Subcutaneous abdominal adipose tissue (tissue), 5 donors: ENCODE data around the gene SPX.

Experiments
- H3K27ac ChIP-seq: one replicate; pipeline ENCODE4 v1.7.0; 2013; ENCODE audit warnings: low read depth, mild to moderate bottlenecking, inconsistent platforms, low read length, moderate library complexity
- H3K27me3 ChIP-seq, 5 donors: one replicate each; pipeline ENCODE4 v1.7.0; 2013; ENCODE audit warnings: low read length in 5 of 5, inconsistent platforms in 1 of 5; ENCODE audit not compliant: control insufficient read depth in 5 of 5, insufficient read depth in 4 of 5
- H3K36me3 ChIP-seq, 5 donors: one replicate each; pipeline ENCODE4 v1.7.0; 2013; ENCODE audit warnings: low read length in 5 of 5; ENCODE audit not compliant: control insufficient read depth in 5 of 5, insufficient read depth in 5 of 5
- H3K4me1 ChIP-seq, 5 donors: one replicate each; pipeline ENCODE4 v1.7.0; 2013; ENCODE audit warnings: low read length in 5 of 5, mild to moderate bottlenecking in 3 of 5, moderate library complexity in 1 of 5; ENCODE audit not compliant: control insufficient read depth in 5 of 5, insufficient read depth in 5 of 5
- H3K4me3 ChIP-seq, 5 donors: one replicate each; pipeline ENCODE4 v1.7.0; 2013; ENCODE audit warnings: low read length in 5 of 5, low read depth in 1 of 5
- H3K9ac ChIP-seq, 5 donors: one replicate each; pipeline ENCODE4 v1.7.0; 2013; ENCODE audit warnings: low read length in 5 of 5, mild to moderate bottlenecking in 4 of 5, moderate library complexity in 3 of 5
- H3K9me3 ChIP-seq, 5 donors: one replicate each; pipeline ENCODE4 v1.7.0; 2013; ENCODE audit warnings: low read length in 5 of 5; ENCODE audit not compliant: control insufficient read depth in 5 of 5
- donor health status: healthy.
- donor health status: healthy.
- donor health status: healthy.
- donor health status: healthy.
- donor health status: healthy.

Gene SPX

DNA sequence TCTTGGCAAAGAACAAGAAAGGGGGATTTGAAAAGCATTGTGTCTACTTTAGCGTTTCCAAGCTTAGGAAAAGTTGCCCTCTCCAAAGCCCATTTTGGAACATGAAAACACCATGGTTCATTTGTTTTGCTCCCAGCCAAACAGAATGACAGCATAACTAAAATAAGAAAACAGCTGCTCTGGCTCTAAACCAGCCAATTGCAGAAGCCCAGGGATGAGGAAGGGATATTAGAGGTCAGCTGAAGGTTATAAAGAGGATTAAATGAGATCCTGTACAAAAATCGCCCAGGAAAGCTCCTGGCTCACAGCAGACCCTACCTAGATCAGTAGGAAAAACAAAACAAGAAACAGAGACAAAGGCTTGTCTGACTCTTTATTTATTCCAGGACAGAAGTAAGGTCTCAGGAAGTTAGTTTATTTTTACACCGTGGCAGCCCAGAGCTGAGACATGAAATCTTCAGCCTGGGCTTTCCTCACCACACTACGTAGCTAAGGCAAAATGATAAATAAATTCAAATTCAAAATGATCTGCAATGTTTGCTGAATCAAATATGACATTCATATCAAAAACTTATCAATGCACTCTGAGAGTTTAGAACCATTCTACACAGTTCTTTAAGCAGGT is 25.9 kb downstream of the SPX start:
- Histone ChIP-seq H3K27ac (no peak overlapping the region), H3K27me3 (no peaks in the 10 kb centered on the region), H3K9ac (no peak overlapping the region)

GRCh38 chr12:21552635-21553328 is 26.7 kb downstream of the SPX start:
- H3K4me3 ChIP-seq = no peak overlapping the region
- H3K9ac ChIP-seq = no peak overlapping the region
- H3K36me3 ChIP-seq = no peaks in the 10 kb centered on the region
- H3K9me3 ChIP-seq = no peaks in the 10 kb centered on the region
- peaks cover 0 to 3% (median 0%) of the 10 kb centered on the region in 5 donors for H3K4me1 ChIP-seq
- no peaks in the 10 kb centered on the region for H3K27me3 ChIP-seq
- H3K27ac ChIP-seq = no peak overlapping the region

More for the DNA sequence above, 25.9 kb downstream of the SPX start:
- Histone ChIP-seq H3K4me3 (no peak overlapping the region), H3K9me3 (no peaks in the 10 kb centered on the region), H3K4me1 (peaks cover 0 to 3% (median 0%) of the 10 kb centered on the region in 5 donors), H3K36me3 (no peaks in the 10 kb centered on the region)

- H3K9me3 ChIP-seq = no peaks in the 10 kb centered on the region
- H3K4me1 ChIP-seq = peaks cover 0 to 3% (median 0%) of the 10 kb centered on the region in 5 donors
- H3K27me3 ChIP-seq = no peaks in the 10 kb centered on the region
- H3K9ac ChIP-seq = no peak overlapping the region
- H3K4me3 ChIP-seq = no peak overlapping the region
- no peaks in the 10 kb centered on the region for H3K36me3 ChIP-seq
- no peak overlapping the region for H3K27ac ChIP-seq
These were observed 27.2 kb downstream of the SPX start for GRCh38 chr12:21553329-21553675.

DNA sequence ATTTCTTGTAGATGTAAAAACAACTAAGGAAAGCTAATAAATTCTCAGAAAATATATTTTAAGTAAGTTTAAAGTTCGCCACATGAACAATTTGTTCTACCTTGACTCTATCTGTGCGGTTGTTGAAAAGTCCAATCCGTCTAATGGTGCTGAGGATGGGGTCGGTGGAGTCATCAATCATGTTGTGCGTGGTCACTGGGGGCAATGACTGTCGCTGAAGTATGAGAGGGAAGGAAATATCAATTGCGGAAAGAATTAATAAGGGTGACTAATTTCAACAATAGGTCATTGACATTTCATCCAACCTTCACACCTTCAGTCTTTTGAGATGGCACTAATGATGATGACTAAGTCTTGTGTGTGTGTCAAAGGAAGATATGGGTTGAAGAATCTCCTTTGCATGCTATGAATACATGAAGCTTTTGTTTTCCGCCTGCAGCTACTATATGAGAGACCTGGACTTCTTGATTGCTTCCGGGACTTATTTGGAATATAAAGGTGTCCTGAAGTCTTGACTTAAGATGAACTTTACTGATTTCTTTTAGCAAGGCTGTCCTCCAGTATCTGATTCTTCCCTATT is 32.1 kb downstream of the SPX start:
- Histone ChIP-seq H3K36me3 (no peaks in the 10 kb centered on the region), H3K4me1 (no peaks in the 10 kb centered on the region), H3K27me3 (no peaks in the 10 kb centered on the region), H3K9ac (no peak overlapping the region), H3K27ac (no peak overlapping the region), H3K4me3 (no peak overlapping the region), H3K9me3 (no peaks in the 10 kb centered on the region)

GRCh38 chr12:21559855-21560569 is 33.9 kb downstream of the SPX start:
- Histone ChIP-seq H3K36me3 (no peaks in the 10 kb centered on the region), H3K27me3 (no peaks in the 10 kb centered on the region), H3K9me3 (no peaks in the 10 kb centered on the region), H3K9ac (no peak overlapping the region), H3K4me1 (no peaks in the 10 kb centered on the region), H3K27ac (no peak overlapping the region), H3K4me3 (no peak overlapping the region)

- Histone ChIP-seq H3K4me1 (no peaks in the 10 kb centered on the region), H3K9me3 (no peaks in the 10 kb centered on the region), H3K4me3 (no peak overlapping the region)
These were observed 35.1 kb downstream of the SPX start for GRCh38 chr12:21561158-21561557.

DNA sequence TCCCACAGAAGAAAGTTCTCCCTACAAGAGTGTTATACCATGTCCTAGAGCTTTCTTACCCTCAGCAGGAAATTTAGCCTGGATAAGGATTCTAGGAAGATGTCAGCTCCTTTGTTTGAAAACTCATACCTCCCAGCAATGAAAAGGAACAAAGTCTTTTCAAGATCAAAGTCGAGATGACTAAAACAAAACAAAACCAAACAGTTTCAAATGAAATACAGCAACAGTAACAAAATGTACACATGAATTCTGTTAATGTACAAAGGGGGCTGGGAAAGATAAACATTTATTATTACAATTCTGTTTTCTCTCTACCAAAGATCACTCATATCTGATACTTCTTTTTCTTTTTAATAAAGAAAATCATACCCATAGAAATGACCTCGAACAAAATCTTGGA is 36.8 kb downstream of the SPX start:
- H3K4me1 ChIP-seq = no peaks in the 10 kb centered on the region

More at GRCh38 chr12:21561158-21561557, 35.1 kb downstream of the SPX start:
- Histone ChIP-seq H3K36me3 (no peaks in the 10 kb centered on the region), H3K27ac (no peak overlapping the region), H3K27me3 (no peaks in the 10 kb centered on the region), H3K9ac (no peak overlapping the region)

DNA sequence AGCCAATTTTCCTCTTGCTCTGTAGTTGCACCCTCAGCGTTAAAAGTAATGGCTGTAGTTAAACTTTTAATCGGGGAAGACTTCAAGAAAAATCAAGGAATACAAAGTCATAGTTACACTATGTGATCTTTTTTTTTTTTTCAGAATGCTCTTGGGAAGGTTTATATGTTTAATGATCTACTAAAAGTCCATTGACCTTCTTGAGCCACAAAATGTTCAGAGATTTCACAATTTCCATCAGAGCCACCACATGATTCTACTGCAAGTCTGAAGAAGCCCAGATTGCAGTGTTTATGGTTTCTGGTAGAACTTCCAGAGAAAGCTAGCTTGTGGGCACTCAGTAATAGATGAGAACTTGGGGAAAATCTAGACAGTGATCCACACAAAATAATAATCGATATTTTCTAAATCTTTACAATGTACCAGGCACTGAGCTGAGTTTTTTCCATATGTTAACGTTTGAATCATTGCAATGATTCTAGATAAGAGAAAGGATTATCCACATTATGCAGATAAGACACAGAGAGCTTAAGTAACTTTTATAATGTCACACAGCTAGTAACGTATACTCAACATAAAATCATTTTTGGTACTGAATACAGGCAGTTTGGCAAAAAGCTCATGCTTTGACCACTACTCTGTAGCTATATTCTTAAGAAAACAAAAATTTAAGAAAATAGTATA is 40.3 kb downstream of the SPX start:
- Histone ChIP-seq H3K27me3 (no peaks in the 10 kb centered on the region), H3K4me3 (no peak overlapping the region), H3K4me1 (no peaks in the 10 kb centered on the region), H3K9me3 (no peaks in the 10 kb centered on the region), H3K36me3 (no peaks in the 10 kb centered on the region), H3K9ac (no peak overlapping the region), H3K27ac (no peak overlapping the region)

More for the DNA sequence above, 36.8 kb downstream of the SPX start:
- no peaks in the 10 kb centered on the region for H3K36me3 ChIP-seq
- H3K27me3 ChIP-seq = no peaks in the 10 kb centered on the region
- no peak overlapping the region for H3K27ac ChIP-seq
- no peaks in the 10 kb centered on the region for H3K9me3 ChIP-seq
- no peak overlapping the region for H3K4me3 ChIP-seq
- H3K9ac ChIP-seq = no peak overlapping the region

GRCh38 chr12:21566907-21567394 is 40.9 kb downstream of the SPX start:
- Histone ChIP-seq H3K9ac (no peak overlapping the region), H3K9me3 (no peaks in the 10 kb centered on the region), H3K27ac (no peak overlapping the region), H3K27me3 (no peaks in the 10 kb centered on the region), H3K4me3 (no peak overlapping the region), H3K4me1 (no peaks in the 10 kb centered on the region), H3K36me3 (no peaks in the 10 kb centered on the region)
